T-helper 1 cell treated with Interleukin-12 subunit alpha and Interleukin-12 subunit beta and Interleukin-4 antibody, amounts not matched to agents 30 ng/mL and 1 ng/mL, for 36 hours (primary cell): ENCODE results near the gene SREBF1. TPM values are rescaled to one million over a fixed set of nuclear protein-coding genes. Genes with fewer than 3 reads are reported as not detected.

Source experiments
- intact Hi-C: fragments of 100-400 bp; cut with micrococcal nuclease; formaldehyde crosslinking; loops from one replicate; pipeline ENCODE4 v1.15.1; 2024
- total RNA-seq: library from RNA; stranded (reverse); gene quantifications from 2 replicates; pipeline ENCODE4 v1.2.3, GENCODE V29; 2022

Gene SREBF1
- total RNA-seq, 1 donor from 2014 or later, result 174 TPM

GRCh38 chr17:17859909-17860765 lies 23.4 kb upstream of the SREBF1 start:
- intact Hi-C loops, result loop anchor here (1.0 to 2.0 kb wide), 6 partner anchors 37 to 179 kb away; partner anchors contain the start of gene RAI1

- intact Hi-C loops, result no loop called here
Measured at GRCh38 chr17:17857496-17857895, 20.7 kb upstream of the SREBF1 start.

GRCh38 chr17:17856386-17856785 lies 19.6 kb upstream of the SREBF1 start:
- intact Hi-C loops, result no loop called here

DNA sequence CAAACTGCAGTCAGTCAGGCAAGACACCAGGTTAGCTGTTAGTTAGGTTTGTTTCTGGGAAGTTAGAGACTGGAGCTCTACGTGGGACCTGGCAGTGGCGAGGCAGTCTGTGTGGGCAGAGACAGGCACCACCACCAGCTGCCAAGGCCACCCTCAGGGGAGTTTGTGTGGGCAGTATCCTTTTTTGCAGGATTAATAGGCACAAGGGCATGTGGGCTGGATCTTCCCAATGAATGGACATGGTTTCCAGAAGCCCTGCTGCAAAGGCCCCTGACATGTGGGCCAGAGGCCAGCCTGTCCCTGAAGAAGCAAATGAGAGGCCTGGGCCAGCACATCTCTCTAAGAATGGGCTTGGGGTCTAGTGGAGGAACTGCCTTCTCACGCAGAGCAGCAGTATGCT lies 19.2 kb upstream of the SREBF1 start:
- intact Hi-C loops, result no loop called here

GRCh38 chr17:17853811-17854447 lies 17.1 kb upstream of the SREBF1 start:
- intact Hi-C loops, result loop anchor here (1.0 to 5.0 kb wide), 2 partner anchors 31 to 102 kb away; no protein-coding TSS in a partner anchor

DNA sequence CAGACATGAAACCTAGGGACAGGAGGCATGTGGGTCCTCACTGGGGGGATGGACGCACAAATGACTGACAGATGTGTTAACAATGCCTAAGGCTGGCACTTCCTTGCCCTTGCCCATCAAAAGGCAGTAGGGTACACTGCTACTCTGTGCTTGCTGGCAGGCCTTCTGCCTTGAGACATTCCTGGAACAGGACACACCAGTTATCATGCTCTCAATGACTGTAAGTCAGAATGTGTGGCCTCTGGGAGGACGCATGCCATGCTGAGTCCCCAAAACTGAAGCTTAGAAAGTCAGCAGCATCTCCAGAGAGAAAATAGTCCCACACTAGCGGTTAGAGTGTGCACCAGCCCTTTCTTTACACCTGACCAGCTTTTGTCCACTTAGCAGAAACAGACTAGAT lies 16.1 kb upstream of the SREBF1 start:
- intact Hi-C loops, result loop anchor here (5.0 kb wide), 1 partner anchor 101 kb away; no protein-coding TSS in a partner anchor

DNA sequence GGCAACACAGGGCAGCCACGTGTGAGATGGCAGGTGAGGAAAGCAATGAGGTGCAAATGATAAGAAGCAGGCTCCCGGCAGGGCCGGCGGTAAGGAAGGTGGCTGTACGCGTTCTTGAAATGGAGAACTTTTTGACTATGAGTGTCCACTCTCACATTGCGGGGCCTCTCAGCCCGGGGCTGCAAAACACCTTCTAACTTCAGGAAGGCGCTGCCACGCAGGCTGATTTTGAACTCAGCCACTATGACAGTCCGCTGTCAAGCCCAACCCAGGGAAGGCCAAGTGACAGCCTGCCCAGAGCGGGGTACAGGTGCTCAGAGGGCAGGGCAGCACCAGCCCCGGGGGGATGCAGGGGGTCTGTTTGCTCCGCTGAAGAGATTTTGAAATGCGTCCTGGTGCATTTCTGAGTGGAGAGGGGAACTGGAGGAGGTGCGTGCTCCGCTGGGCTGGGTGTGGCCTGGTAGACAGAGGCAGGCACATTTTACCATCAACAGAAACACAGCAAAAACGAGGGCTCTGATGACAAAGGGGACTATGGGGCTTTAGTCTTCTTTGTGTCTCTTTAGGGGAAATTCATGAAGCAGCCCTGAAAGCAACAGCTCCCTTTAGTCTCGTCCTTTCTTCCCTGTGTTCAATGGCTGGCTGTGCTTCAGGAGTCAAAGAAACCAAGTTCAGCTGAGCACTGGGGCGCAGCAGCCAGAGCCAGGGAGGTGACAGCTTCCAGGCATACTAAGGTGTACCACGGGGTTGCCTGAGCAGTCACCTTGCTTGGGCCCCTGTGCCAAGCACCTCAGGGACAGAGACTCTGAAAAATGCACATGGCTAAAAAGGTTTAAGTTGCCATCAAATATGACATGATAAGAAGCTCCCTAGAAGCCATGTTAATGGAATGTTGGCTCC lies 14.6 kb upstream of the SREBF1 start:
- intact Hi-C loops, result loop anchor here (5.0 kb wide), 1 partner anchor 99 kb away; no protein-coding TSS in a partner anchor

GRCh38 chr17:17849845-17850373 lies 13.1 kb upstream of the SREBF1 start:
- intact Hi-C loops, result loop anchor here (1.0 to 5.0 kb wide), 7 partner anchors 10 to 189 kb away; partner anchors contain the start of genes ATPAF2, DRC3, GID4 and SREBF1

GRCh38 chr17:17849147-17849820 lies 12.5 kb upstream of the SREBF1 start:
- intact Hi-C loops, result loop anchor here (1.0 to 2.0 kb wide), 5 partner anchors 9 to 190 kb away; partner anchors contain the start of genes ATPAF2, GID4 and SREBF1

DNA sequence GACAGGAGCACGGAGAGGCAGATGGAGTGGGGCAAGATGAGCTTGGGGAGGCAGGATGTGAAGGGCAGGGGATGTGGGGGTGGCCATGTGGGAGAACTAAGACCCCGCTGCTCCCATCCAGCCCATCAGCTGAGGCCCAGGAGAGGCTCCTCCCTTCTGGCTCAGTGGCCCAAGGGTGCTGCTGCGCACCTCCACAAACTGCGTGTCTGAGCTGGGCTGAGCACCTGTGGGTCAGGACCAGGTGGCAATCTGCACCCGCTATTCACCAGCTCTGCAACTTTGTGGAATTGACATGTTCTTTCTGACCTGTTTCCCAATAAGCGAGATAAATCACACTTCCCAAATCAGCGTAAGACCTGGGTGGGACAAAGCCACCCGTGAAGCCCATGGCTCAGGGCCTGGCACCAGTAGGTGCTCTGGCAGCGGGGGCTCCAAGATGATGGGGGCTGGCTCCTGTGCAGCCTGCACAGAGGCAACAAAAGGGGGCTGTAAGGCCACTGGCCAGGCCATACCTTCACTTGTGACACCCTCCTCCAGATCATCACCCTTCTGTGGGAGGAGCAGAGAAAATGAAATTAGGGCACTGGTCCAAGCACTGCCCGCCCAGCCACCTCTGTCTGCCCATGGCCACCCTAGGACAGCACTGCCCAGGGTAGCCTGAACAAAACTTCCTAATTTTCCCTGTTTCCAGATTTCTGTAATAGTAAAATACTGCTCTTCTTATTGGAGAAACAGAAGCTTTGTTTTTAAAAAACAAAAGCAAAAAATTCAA lies 11.7 kb upstream of the SREBF1 start:
- intact Hi-C loops, result loop anchor here (1.0 to 2.0 kb wide), 5 partner anchors 8 to 191 kb away; partner anchors contain the start of genes ATPAF2, GID4 and SREBF1

DNA sequence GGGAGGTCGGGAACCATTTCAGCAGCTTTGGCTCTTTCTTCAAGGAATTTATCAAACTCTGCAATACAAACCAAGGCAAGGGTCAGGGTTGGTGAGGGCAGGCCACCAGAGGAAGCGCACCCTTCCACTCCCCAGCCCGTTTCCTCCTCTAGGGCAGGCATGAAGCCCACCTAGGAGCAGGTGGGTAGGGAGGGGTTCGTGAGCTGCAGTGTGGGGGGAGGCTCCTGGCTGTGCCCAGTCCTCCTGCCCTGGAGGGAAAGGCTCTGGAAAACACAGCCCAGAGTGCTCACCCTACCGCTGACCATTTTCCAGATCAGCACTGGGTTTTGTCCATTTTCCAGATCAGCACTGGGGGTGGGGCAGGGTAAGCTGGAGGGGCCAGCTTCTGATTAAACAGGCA lies 10.9 kb upstream of the SREBF1 start:
- intact Hi-C loops, result loop anchor here (2.0 kb wide), 1 partner anchor 55 kb away; no protein-coding TSS in a partner anchor

DNA sequence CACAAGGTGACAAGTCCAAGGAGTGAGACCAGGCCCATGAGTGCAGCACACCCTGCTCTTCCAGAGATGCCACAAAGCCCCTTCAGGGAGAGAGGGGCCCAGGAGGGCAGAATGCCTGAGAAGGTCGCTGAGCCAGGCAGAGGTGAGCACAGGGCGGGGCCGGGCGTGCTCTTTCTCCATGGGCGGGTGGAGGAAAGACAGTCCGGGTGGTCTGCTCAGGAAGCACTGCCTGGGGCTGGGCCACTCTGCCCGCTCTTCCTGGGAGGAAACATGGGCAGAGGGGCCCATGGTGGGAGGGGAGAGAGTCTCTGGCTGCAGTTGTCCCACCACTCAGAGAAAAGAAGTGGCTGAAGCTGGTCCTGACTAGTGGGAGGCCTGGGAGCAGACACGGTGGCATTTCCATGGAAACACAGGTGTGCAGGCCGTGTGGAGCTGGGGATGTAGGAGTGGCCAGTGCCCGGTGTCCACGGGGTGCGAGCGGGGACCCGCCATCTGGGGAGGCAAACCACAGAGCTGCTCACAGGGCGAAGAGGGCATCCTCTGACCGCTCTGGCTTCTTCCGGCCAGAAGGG lies 10.4 kb upstream of the SREBF1 start:
- intact Hi-C loops, result no loop called here

GRCh38 chr17:17846645-17847044 lies 9.9 kb upstream of the SREBF1 start:
- intact Hi-C loops, result no loop called here

DNA sequence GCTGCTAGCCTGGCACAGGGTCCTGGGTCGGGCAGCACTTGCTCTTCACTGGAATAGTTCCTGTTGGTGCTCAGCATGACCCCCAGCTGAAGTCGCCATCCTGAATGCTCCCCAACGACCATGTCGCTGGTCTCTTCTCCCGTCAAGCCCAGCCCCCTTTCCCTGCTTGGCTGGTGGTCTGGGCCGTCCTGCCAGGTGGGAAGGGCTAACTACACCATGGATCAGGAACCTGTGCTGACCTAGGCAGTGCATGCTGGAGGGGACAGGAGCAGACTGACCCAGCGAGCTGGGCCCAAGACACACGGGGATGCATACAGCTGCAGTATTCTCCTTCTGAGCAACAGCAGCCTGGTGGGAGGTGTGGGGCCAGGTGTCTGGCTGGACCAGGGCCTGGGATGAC lies 9.2 kb upstream of the SREBF1 start:
- intact Hi-C loops, result no loop called here

DNA sequence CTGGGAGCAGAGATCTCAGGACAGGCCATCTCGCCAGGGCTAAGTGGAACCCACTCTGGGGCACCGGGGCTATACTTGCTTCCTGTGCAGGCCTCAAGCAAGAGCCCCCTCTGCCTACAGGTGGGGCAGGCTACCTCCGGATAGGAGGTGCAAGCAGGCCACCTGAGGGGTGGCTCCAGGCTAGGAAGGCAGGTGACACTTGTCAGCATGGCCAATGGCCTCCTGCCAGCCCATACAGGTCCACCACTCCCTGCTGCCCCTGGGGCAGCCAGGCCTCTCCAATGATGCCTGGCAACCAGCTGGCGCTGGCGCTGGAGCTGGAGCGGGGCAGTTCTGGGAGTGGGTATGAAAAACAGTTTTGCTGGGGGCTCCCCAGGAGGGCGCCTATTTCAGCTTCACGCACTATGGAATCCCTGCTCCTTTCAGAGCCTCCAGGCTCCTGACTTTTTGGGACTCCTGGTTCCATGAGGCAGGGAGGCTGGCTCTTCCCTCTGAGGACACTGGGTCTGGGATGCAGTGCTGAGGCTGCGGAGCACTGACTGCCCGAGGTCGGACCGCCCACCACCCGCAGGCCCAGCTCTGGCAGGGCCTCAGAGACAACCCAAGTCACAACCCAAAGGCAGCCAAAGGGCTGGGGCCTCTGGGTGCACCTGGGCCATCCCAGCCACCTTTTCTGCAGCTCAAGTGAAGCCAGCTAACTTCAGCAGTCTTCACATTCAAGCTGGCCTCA lies 8.4 kb upstream of the SREBF1 start:
- intact Hi-C loops, result no loop called here

DNA sequence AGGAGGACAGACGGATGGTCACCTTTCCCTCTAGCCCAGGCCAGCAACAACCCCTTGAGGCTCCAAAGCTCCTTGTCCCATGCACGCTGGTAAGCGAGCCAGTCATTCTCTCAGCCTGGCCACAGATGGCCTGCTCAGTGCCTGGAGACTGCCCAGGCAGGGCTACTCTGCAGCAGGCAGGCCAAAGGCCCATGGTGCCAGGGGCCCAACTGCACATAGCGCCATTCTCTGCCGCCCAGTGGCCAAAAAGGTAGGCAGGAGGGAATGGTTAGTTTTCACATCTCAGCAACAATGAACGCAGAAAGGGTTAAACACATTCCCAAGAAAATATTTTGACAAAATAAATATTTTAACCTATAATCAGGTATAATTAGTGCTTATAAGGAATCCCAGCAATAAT lies 7.7 kb upstream of the SREBF1 start:
- intact Hi-C loops, result no loop called here

DNA sequence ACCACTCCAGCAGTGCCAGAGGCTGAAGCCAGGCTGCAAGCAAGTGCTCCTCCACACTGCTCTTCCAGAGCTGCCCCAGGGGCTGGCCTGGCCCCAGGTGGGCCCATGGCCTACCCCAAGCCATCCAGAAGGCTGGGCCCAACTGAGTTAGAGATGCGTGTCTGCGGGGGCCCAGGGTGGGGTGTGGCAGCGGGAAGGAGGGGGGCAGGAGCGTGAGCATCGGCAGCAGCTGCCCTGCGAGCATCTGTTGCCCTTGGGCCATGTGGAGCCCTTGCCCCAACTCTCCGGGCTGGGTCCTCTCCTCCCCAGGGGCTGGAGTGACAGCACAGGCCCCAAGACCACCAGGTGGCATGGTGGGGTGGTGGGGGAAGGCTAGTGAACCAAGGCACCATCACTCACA lies 7.3 kb upstream of the SREBF1 start:
- intact Hi-C loops, result no loop called here

GRCh38 chr17:17843096-17843495 lies 6.3 kb upstream of the SREBF1 start:
- intact Hi-C loops, result no loop called here
